Measurements from ENCODE around the gene RAB28.

- TF ChIP-seq CTCF (IDR thresholded peaks at IDR 0.05; ENCODE audit: low read depth, low read length) (no peak), EZH2phosphoT487 (IDR thresholded peaks at IDR 0.05; ENCODE audit: low read depth) (no peak)
Observed at GRCh38 chr4:13445841-13446790, 38.0 kb downstream of the RAB28 start.
